ENCODE measurements around the gene OFD1.

- TF ChIP-seq CTCF (IDR thresholded peaks at IDR 0.05; ENCODE audit: insufficient read depth, low read length, poor library complexity, severe bottlenecking) (no peak), EZH2phosphoT487 (conservative IDR thresholded peaks at IDR 0.05; ENCODE audit: low read length) (no peak)
Measured at GRCh38 chrX:13816643-13817627, 82.4 kb downstream of the OFD1 start, which contains the start of gene GPM6B.

All from SU-DHL-6 (cell line).